OCI-LY7 (cell line): ENCODE results near the gene COLEC12. TPM values are rescaled to one million over a fixed set of nuclear protein-coding genes. Genes with fewer than 3 reads are reported as not detected.

Source experiments
- BruUV-seq: library from RNA; stranded (reverse); fragments of 400-500 nt; replicated peaks from 2 replicates; lab custom pipeline; 2021; lab: Mats Ljungman, UMichigan
- CTCF ChIA-PET: fragments of 300-600 bp; sonication (Branson Sonifier 250); formaldehyde crosslinking; loops from one replicate; lab custom pipeline; 2022; ENCODE audit warnings: antibody characterized with exemption; ENCODE audit not compliant: unreplicated experiment; lab: Charles Lee
- POLR2A ChIA-PET: fragments of 300-600 bp; sonication (Branson Sonifier 250); formaldehyde crosslinking; loops from one replicate; lab custom pipeline; 2022; ENCODE audit warnings: antibody characterized with exemption; lab: Charles Lee
- DNase-seq: peaks from one replicate; pipeline ENCODE4 v3.0.0-alpha.2; 2015; ENCODE audit warnings: low spot score
- H2AFZ ChIP-seq: fragments of 200-600 bp; sonication (generic), shearing (Covaris generic); 2 replicates; pipeline ENCODE4 v1.6.1; 2014; ENCODE audit warnings: mild to moderate bottlenecking, antibody characterized with exemption, low read length, moderate library complexity
- H3K27ac ChIP-seq: fragments of 200-600 bp; sonication (generic); 2 replicates; pipeline ENCODE4 v1.5.1; 2014; ENCODE audit warnings: mixed run types, low read depth, mild to moderate bottlenecking, moderate library complexity, low read length, inconsistent platforms; ENCODE audit not compliant: poor library complexity, severe bottlenecking
- H3K36me3 ChIP-seq: fragments of 200-600 bp; sonication (generic); 2 replicates; pipeline ENCODE4 v1.6.1; 2014; ENCODE audit warnings: mild to moderate bottlenecking, antibody characterized with exemption, low read length, moderate library complexity, mixed read lengths; ENCODE audit not compliant: insufficient read depth
- H3K4me1 ChIP-seq: fragments of 200-600 bp; sonication (generic); 2 replicates; pipeline ENCODE4 v1.5.1; 2014; ENCODE audit warnings: mild to moderate bottlenecking, low read length; ENCODE audit not compliant: insufficient read depth, poor library complexity, severe bottlenecking
- H3K4me2 ChIP-seq: fragments of 200-600 bp; sonication (generic); 2 replicates; pipeline ENCODE4 v1.6.1; 2014; ENCODE audit warnings: mild to moderate bottlenecking, low read length
- H3K4me3 ChIP-seq: fragments of 200-600 bp; sonication (generic); 2 replicates; pipeline ENCODE4 v1.5.1; 2014; ENCODE audit warnings: mild to moderate bottlenecking, low read depth, low read length; ENCODE audit not compliant: poor library complexity, severe bottlenecking
- H3K79me2 ChIP-seq: fragments of 200-600 bp; sonication (generic); 2 replicates; pipeline ENCODE4 v1.6.1; 2016; ENCODE audit warnings: low read depth, mild to moderate bottlenecking, low read length, moderate library complexity, mixed read lengths; ENCODE audit not compliant: insufficient read depth
- H3K9me2 ChIP-seq: fragments of 200-600 bp; sonication (generic); 2 replicates; pipeline ENCODE4 v1.6.1; 2016; ENCODE audit warnings: mild to moderate bottlenecking, low read length, mixed read lengths; ENCODE audit not compliant: insufficient read depth
- H3K9me3 ChIP-seq: fragments of 200-600 bp; sonication (generic); 2 replicates; pipeline ENCODE4 v1.6.1; 2014; ENCODE audit warnings: mild to moderate bottlenecking, mixed run types, low read length, mixed read lengths
- H4K20me1 ChIP-seq: fragments of 200-600 bp; sonication (generic); 2 replicates; pipeline ENCODE4 v1.6.1; 2014; ENCODE audit warnings: mild to moderate bottlenecking, antibody characterized with exemption, low read length, moderate library complexity, mixed read lengths; ENCODE audit not compliant: insufficient read depth
- EZH2phosphoT487 ChIP-seq: fragments of 200-600 bp; sonication (generic); IDR thresholded peaks from 2 replicates; pipeline ENCODE4 v1.6.1; 2018; ENCODE audit warnings: low read depth, borderline replicate concordance, mild to moderate bottlenecking, mixed run types, antibody characterized with exemption, low read length, moderate library complexity, mixed read lengths
- intact Hi-C: fragments of 100-400 bp; cut with micrococcal nuclease; formaldehyde crosslinking; loops from one replicate; pipeline ENCODE4 v1.10.0; 2022; ENCODE audit not compliant: unreplicated experiment
- total RNA-seq, 2 experiments: library from RNA; depleted of rRNA in 1 of 2; stranded (reverse); fragments of >200 nt in 1 of 2; shearing (Covaris generic) in 1 of 2; gene quantifications; 2 replicates each; pipeline ENCODE4 v1.2.3, GENCODE V29; 2014 to 2022
- TF ChIP-seq, protein P1 (sequence below): fragments of 200-600 bp; sonication (generic); conservative IDR thresholded peaks from 2 replicates; pipeline ENCODE4 v1.5.1; 2014; ENCODE audit warnings: mild to moderate bottlenecking, antibody characterized with exemption, low read length, moderate library complexity, mixed read lengths

The COLEC12 gene
- total RNA-seq, 2 experiments from 2014 or later: not detected

- H3K27ac ChIP-seq: no peak overlapping the region
- no peak overlapping the region for H3K4me3 ChIP-seq
- H3K79me2 ChIP-seq: no peaks in the 10 kb centered on the region
- DNase-seq: no peak
- no peaks in the 10 kb centered on the region for H3K9me3 ChIP-seq
- ChIA-PET CTCF (no interaction called here), POLR2A (interaction anchor here (0.6 kb wide), 1 partner anchor 23 kb away, joined by 3 read pairs; no protein-coding TSS in a partner anchor)
- H3K9me2 ChIP-seq: no peaks in the 10 kb centered on the region
- no peak overlapping the region for H3K4me2 ChIP-seq
- no TSS peak for BruUV-seq
- intact Hi-C loops: no loop called here
- H2AFZ ChIP-seq: no peak overlapping the region
- no peaks in the 10 kb centered on the region for H4K20me1 ChIP-seq
- H3K36me3 ChIP-seq: no peaks in the 10 kb centered on the region
- no peaks in the 10 kb centered on the region for H3K4me1 ChIP-seq
- TF ChIP-seq, protein P1, sequence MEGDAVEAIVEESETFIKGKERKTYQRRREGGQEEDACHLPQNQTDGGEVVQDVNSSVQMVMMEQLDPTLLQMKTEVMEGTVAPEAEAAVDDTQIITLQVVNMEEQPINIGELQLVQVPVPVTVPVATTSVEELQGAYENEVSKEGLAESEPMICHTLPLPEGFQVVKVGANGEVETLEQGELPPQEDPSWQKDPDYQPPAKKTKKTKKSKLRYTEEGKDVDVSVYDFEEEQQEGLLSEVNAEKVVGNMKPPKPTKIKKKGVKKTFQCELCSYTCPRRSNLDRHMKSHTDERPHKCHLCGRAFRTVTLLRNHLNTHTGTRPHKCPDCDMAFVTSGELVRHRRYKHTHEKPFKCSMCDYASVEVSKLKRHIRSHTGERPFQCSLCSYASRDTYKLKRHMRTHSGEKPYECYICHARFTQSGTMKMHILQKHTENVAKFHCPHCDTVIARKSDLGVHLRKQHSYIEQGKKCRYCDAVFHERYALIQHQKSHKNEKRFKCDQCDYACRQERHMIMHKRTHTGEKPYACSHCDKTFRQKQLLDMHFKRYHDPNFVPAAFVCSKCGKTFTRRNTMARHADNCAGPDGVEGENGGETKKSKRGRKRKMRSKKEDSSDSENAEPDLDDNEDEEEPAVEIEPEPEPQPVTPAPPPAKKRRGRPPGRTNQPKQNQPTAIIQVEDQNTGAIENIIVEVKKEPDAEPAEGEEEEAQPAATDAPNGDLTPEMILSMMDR: no peak
- no peak for TF ChIP-seq EZH2phosphoT487
Observed at GRCh38 chr18:519019-519879, 18.7 kb upstream of the COLEC12 start.

DNA sequence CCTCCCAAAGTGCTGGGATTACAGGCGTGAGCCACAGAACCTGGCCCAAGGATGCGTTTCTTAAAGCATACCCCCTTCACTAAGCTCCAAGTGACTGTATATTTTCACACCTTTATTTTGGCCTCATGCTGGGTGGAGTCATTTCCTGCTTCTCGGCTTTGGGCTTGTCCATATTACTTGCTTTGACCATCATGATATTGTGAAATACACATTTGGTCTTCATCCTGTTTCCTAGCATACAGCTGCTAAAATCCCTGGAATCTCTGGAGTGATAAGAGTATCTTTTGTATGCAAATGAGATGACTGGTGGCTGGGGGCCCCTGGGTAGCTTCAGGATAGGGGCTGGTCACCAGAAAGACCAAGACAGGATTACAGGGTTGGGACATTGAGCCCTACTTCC lies 17.6 kb upstream of the COLEC12 start:
- no peaks in the 10 kb centered on the region for H3K9me2 ChIP-seq
- no peak overlapping the region for H2AFZ ChIP-seq
- no peaks in the 10 kb centered on the region for H3K36me3 ChIP-seq
- BruUV-seq: no TSS peak
- H3K27ac ChIP-seq: no peak overlapping the region
- H3K9me3 ChIP-seq: no peaks in the 10 kb centered on the region
- H3K4me3 ChIP-seq: no peak overlapping the region
- POLR2A ChIA-PET: no interaction called here
- TF ChIP-seq, protein P1: no peak
- CTCF ChIA-PET: no interaction called here
- H3K79me2 ChIP-seq: no peaks in the 10 kb centered on the region
- intact Hi-C loops: no loop called here
- H3K4me2 ChIP-seq: no peak overlapping the region
- no peak for DNase-seq
- H3K4me1 ChIP-seq: no peaks in the 10 kb centered on the region
- no peaks in the 10 kb centered on the region for H4K20me1 ChIP-seq

- no peaks in the 10 kb centered on the region for H4K20me1 ChIP-seq
- H3K9me3 ChIP-seq: no peaks in the 10 kb centered on the region
- H3K27ac ChIP-seq: no peak overlapping the region
- no peak overlapping the region for H3K4me3 ChIP-seq
- POLR2A ChIA-PET: no interaction called here
- no peaks in the 10 kb centered on the region for H3K79me2 ChIP-seq
- intact Hi-C loops: no loop called here
- DNase-seq: no peak
- H3K36me3 ChIP-seq: no peaks in the 10 kb centered on the region
- H2AFZ ChIP-seq: no peak overlapping the region
- TF ChIP-seq EZH2phosphoT487: no peak
- TF ChIP-seq, protein P1: no peak
- CTCF ChIA-PET: no interaction called here
- no peaks in the 10 kb centered on the region for H3K9me2 ChIP-seq
- no TSS peak for BruUV-seq
- no peak overlapping the region for H3K4me2 ChIP-seq
- no peaks in the 10 kb centered on the region for H3K4me1 ChIP-seq
Observed at GRCh38 chr18:515838-516237, 15.3 kb upstream of the COLEC12 start.
